Peyer's patch (tissue), 4 donors: ENCODE data around the gene NCAPG2.

ENCODE experiments used
- POLR2A ChIP-seq, 2 donors: fragments of 450-650 bp; IDR thresholded peaks; one replicate each; pipeline ENCODE4 v1.5.1; 2017; ENCODE audit warnings: antibody characterized with exemption in 2 of 2, mild to moderate bottlenecking in 2 of 2, moderate library complexity in 2 of 2
- TF ChIP-seq, protein P1 (sequence below), 6 experiments: fragments of 450-650 bp in 4 of 6; fragments of 200-600 bp in 2 of 6; sonication (generic) in 1 of 6; IDR thresholded peaks; one replicate each; pipeline ENCODE4 v1.5.1; 2017 to 2019; ENCODE audit warnings: antibody characterized with exemption in 6 of 6, mild to moderate bottlenecking in 3 of 6, moderate library complexity in 1 of 6

GRCh38 chr7:158595068-158595467 is 109.5 kb downstream of the NCAPG2 start:
- TF ChIP-seq, protein P1, sequence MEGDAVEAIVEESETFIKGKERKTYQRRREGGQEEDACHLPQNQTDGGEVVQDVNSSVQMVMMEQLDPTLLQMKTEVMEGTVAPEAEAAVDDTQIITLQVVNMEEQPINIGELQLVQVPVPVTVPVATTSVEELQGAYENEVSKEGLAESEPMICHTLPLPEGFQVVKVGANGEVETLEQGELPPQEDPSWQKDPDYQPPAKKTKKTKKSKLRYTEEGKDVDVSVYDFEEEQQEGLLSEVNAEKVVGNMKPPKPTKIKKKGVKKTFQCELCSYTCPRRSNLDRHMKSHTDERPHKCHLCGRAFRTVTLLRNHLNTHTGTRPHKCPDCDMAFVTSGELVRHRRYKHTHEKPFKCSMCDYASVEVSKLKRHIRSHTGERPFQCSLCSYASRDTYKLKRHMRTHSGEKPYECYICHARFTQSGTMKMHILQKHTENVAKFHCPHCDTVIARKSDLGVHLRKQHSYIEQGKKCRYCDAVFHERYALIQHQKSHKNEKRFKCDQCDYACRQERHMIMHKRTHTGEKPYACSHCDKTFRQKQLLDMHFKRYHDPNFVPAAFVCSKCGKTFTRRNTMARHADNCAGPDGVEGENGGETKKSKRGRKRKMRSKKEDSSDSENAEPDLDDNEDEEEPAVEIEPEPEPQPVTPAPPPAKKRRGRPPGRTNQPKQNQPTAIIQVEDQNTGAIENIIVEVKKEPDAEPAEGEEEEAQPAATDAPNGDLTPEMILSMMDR (IDR thresholded peaks at IDR 0.05): no peak
- no peak for TF ChIP-seq POLR2A (IDR thresholded peaks at IDR 0.05)
